GM19372 (cell line): Measurements from ENCODE around the gene CYSTM1.
A peak's percentile ranks its signal among the peaks of the same experiment; 100 is the strongest.

ENCODE experiments used
- ATAC-seq: cut with Tn5 transposase; IDR thresholded peaks from one replicate; pipeline ENCODE4 v1.9.1; 2021; ENCODE audit warnings: mild to moderate bottlenecking, low read depth, moderate library complexity; ENCODE audit not compliant: unreplicated experiment

The CYSTM1 gene

GRCh38 chr5:140205216-140205615 lies 30.2 kb downstream of the CYSTM1 start:
- no peak for ATAC-seq

- no peak for ATAC-seq
These were observed 31.0 kb downstream of the CYSTM1 start for GRCh38 chr5:140205952-140206351.

GRCh38 chr5:140207250-140207964 lies 32.4 kb downstream of the CYSTM1 start:
- peak; percentile 68 for ATAC-seq

- no peak for ATAC-seq
These were observed 33.1 kb downstream of the CYSTM1 start for GRCh38 chr5:140208065-140208464.

- no peak for ATAC-seq
These were observed 38.5 kb downstream of the CYSTM1 start for GRCh38 chr5:140213370-140213983.

- no peak for ATAC-seq
These were observed 39.8 kb downstream of the CYSTM1 start for GRCh38 chr5:140214831-140215230.

- no peak for ATAC-seq
These were observed 40.3 kb downstream of the CYSTM1 start for GRCh38 chr5:140215276-140215675.

GRCh38 chr5:140216478-140217074 lies 41.6 kb downstream of the CYSTM1 start:
- no peak for ATAC-seq

- ATAC-seq, result no peak
These were observed 42.5 kb downstream of the CYSTM1 start for GRCh38 chr5:140217299-140218026.

GRCh38 chr5:140219068-140219991 lies 44.3 kb downstream of the CYSTM1 start:
- no peak for ATAC-seq

GRCh38 chr5:140220032-140220697 lies 45.2 kb downstream of the CYSTM1 start:
- no peak for ATAC-seq

- ATAC-seq, result no peak
These were observed 45.7 kb downstream of the CYSTM1 start for GRCh38 chr5:140220698-140221064.

GRCh38 chr5:140221697-140222223 lies 46.8 kb downstream of the CYSTM1 start:
- ATAC-seq, result no peak

- ATAC-seq, result no peak
These were observed 47.4 kb downstream of the CYSTM1 start for GRCh38 chr5:140222416-140222815.

- no peak for ATAC-seq
These were observed 48.6 kb downstream of the CYSTM1 start for GRCh38 chr5:140223567-140223966.

GRCh38 chr5:140224658-140225057 lies 49.7 kb downstream of the CYSTM1 start:
- ATAC-seq, result no peak

- ATAC-seq, result no peak
These were observed 50.4 kb downstream of the CYSTM1 start for GRCh38 chr5:140225396-140225795.

- no peak for ATAC-seq
These were observed 52.1 kb downstream of the CYSTM1 start for GRCh38 chr5:140227046-140227445.

- ATAC-seq, result no peak
These were observed 53.4 kb downstream of the CYSTM1 start for GRCh38 chr5:140228364-140228837.
